IMR-90 (cell line): Measurements from ENCODE around the gene CEBPG. TPM values are rescaled to one million over a fixed set of nuclear protein-coding genes. Genes with fewer than 3 reads are reported as not detected.

Experiments
- ATAC-seq: fragments of 200-7000 bp; cut with Tn5 transposase; 2 replicates; pipeline ENCODE4 v1.9.1; 2020; ENCODE audit warnings: low read depth, mild to moderate bottlenecking, moderate library complexity
- BruUV-seq: library from RNA; stranded (reverse); fragments of 400-500 nt; replicated peaks from 2 replicates; lab custom pipeline; 2021; lab: Mats Ljungman, UMichigan
- CTCF ChIA-PET: fragments of 300-600 bp; formaldehyde crosslinking; extraction: SDS; loops from one replicate; lab custom pipeline; 2021; ENCODE audit warnings: antibody characterized with exemption; lab: Yijun Ruan, JAX
- POLR2A ChIA-PET: fragments of 300-600 bp; sonication (Branson Sonifier 250); formaldehyde crosslinking; loops from one replicate; lab custom pipeline; 2022; ENCODE audit warnings: antibody characterized with exemption; ENCODE audit not compliant: unreplicated experiment; lab: Charles Lee
- DNase-seq: peaks from one replicate; pipeline ENCODE4 v3.0.0; 2013
- H2AFZ ChIP-seq: replicated peaks from 2 replicates; pipeline ENCODE3; 2013; ENCODE audit warnings: low read length, mild to moderate bottlenecking; ENCODE audit not compliant: poor library complexity
- H2AK5ac ChIP-seq: 2 replicates; pipeline ENCODE4 v1.6.1; 2013; ENCODE audit warnings: low read depth, low read length, inconsistent platforms
- H2AK9ac ChIP-seq: replicated peaks from 2 replicates; pipeline ENCODE3; 2013; ENCODE audit warnings: mild to moderate bottlenecking, low read depth, low read length, moderate library complexity; ENCODE audit not compliant: poor library complexity
- H2BK120ac ChIP-seq: 2 replicates; pipeline ENCODE4 v1.6.1; 2013; ENCODE audit warnings: low read depth, low read length, inconsistent platforms
- H2BK15ac ChIP-seq: 3 replicates; pipeline ENCODE4 v1.6.1; 2013; ENCODE audit warnings: low read depth, low read length, inconsistent platforms
- H2BK20ac ChIP-seq: 2 replicates; pipeline ENCODE4 v1.6.1; 2013; ENCODE audit warnings: low read depth, mild to moderate bottlenecking, inconsistent platforms, low read length, moderate library complexity
- H2BK5ac ChIP-seq: 2 replicates; pipeline ENCODE4 v1.6.1; 2013; ENCODE audit warnings: mild to moderate bottlenecking, low read depth, low read length, inconsistent platforms; ENCODE audit not compliant: poor library complexity, severe bottlenecking
- H3K14ac ChIP-seq: replicated peaks from 2 replicates; pipeline ENCODE4 v1.6.1; 2013; ENCODE audit warnings: low read depth, low read length, inconsistent platforms
- H3K18ac ChIP-seq: 2 replicates; pipeline ENCODE4 v1.6.1; 2013; ENCODE audit warnings: low read depth, low read length, control low read depth
- H3K23ac ChIP-seq: 2 replicates; pipeline ENCODE4 v1.6.1; 2013; ENCODE audit warnings: low read depth, low read length, inconsistent platforms
- H3K27ac ChIP-seq: 2 replicates; pipeline ENCODE4 v1.5.1; 2013; ENCODE audit warnings: mild to moderate bottlenecking, control low read depth, low read length; ENCODE audit not compliant: insufficient read depth
- H3K27me3 ChIP-seq: 2 replicates; pipeline ENCODE4 v1.6.1; 2013; ENCODE audit warnings: low read length; ENCODE audit not compliant: control insufficient read depth, insufficient read depth
- H3K36me3 ChIP-seq: 2 replicates; pipeline ENCODE4 v1.6.1; 2013; ENCODE audit warnings: low read length, mixed read lengths; ENCODE audit not compliant: control insufficient read depth, insufficient read depth
- H3K4ac ChIP-seq: 2 replicates; pipeline ENCODE4 v1.6.1; 2013; ENCODE audit warnings: low read depth, low read length, inconsistent platforms
- H3K4me1 ChIP-seq: 2 replicates; pipeline ENCODE4 v1.6.1; 2013; ENCODE audit warnings: low read length, mixed read lengths; ENCODE audit not compliant: control insufficient read depth, insufficient read depth
- H3K4me2 ChIP-seq: 2 replicates; pipeline ENCODE4 v1.6.1; 2013; ENCODE audit warnings: low read depth, mild to moderate bottlenecking, control low read depth, low read length, moderate library complexity
- H3K4me3 ChIP-seq: 2 replicates; pipeline ENCODE4 v1.5.1; 2013; ENCODE audit warnings: low read depth, mild to moderate bottlenecking, control low read depth, low read length, moderate library complexity; ENCODE audit not compliant: insufficient read depth
- H3K56ac ChIP-seq: 2 replicates; pipeline ENCODE4 v1.6.1; 2013; ENCODE audit warnings: low read length, inconsistent platforms; ENCODE audit not compliant: insufficient read depth; ENCODE audit errors: extremely low read depth
- H3K79me1 ChIP-seq, 2 experiments: 2 replicates each; pipeline ENCODE4 v1.6.1; 2013; ENCODE audit warnings: low read length in 2 of 2, inconsistent platforms in 1 of 2, low read depth in 1 of 2
- H3K9ac ChIP-seq: 2 replicates; pipeline ENCODE4 v1.6.1; 2013; ENCODE audit warnings: low read depth, low read length, control low read depth
- H3K9me1 ChIP-seq: 2 replicates; pipeline ENCODE4 v1.6.1; 2013; ENCODE audit warnings: low read length, inconsistent platforms; ENCODE audit not compliant: insufficient read depth
- H3K9me3 ChIP-seq: 2 replicates; pipeline ENCODE4 v1.6.1; 2013; ENCODE audit warnings: low read length; ENCODE audit not compliant: control insufficient read depth, insufficient read depth
- H4K20me1 ChIP-seq: 2 replicates; pipeline ENCODE4 v1.6.1; 2013; ENCODE audit warnings: low read length, inconsistent platforms; ENCODE audit not compliant: insufficient read depth
- H4K5ac ChIP-seq: 2 replicates; pipeline ENCODE4 v1.6.1; 2013; ENCODE audit warnings: mild to moderate bottlenecking, low read depth, low read length, control low read depth
- H4K8ac ChIP-seq, 2 experiments: 2 replicates each; pipeline ENCODE4 v1.6.1; 2013; ENCODE audit warnings: low read depth in 2 of 2, low read length in 2 of 2, control low read depth in 1 of 2, inconsistent platforms in 1 of 2
- H4K91ac ChIP-seq: 2 replicates; pipeline ENCODE4 v1.6.1; 2013; ENCODE audit warnings: low read depth, low read length, inconsistent platforms; ENCODE audit not compliant: insufficient read depth
- BHLHE40 ChIP-seq: fragments of 150-350 bp; IDR thresholded peaks from 2 replicates; pipeline ENCODE4 v1.6.1; 2016; ENCODE audit warnings: mild to moderate bottlenecking, low read depth, low read length
- CEBPB ChIP-seq: IDR thresholded peaks from 2 replicates; pipeline ENCODE4 v1.6.1; 2012; ENCODE audit warnings: low read depth, low read length, improper control_type of control experiment
- CTCF ChIP-seq: conservative IDR thresholded peaks from 2 replicates; pipeline ENCODE4 v1.5.1; 2012; ENCODE audit warnings: mild to moderate bottlenecking, low read depth, low read length, improper control_type of control experiment
- FOS ChIP-seq: fragments of 150-350 bp; IDR thresholded peaks from 2 replicates; pipeline ENCODE4 v1.6.1; 2016; ENCODE audit warnings: low read depth, low read length
- MAFK ChIP-seq: IDR thresholded peaks from 2 replicates; pipeline ENCODE4 v1.6.1; 2012; ENCODE audit warnings: low read depth, low read length, improper control_type of control experiment
- MAZ ChIP-seq: IDR thresholded peaks from 2 replicates; pipeline ENCODE4 v1.6.1; 2012; ENCODE audit warnings: low read depth, mild to moderate bottlenecking, low read length, improper control_type of control experiment, moderate library complexity, borderline replicate concordance
- MXI1 ChIP-seq: IDR thresholded peaks from 2 replicates; pipeline ENCODE4 v1.6.1; 2012; ENCODE audit warnings: low read depth, mild to moderate bottlenecking, low read length, moderate library complexity, borderline replicate concordance
- NFE2L2 ChIP-seq: fragments of 150-350 bp; IDR thresholded peaks from 2 replicates; pipeline ENCODE4 v1.6.1; 2016; ENCODE audit warnings: low read depth, mild to moderate bottlenecking, low read length
- POLR2A ChIP-seq: IDR thresholded peaks from 2 replicates; pipeline ENCODE4 v1.6.1; 2012; ENCODE audit warnings: mild to moderate bottlenecking, low read depth, low read length
- RAD21 ChIP-seq: IDR thresholded peaks from 2 replicates; pipeline ENCODE4 v1.6.1; 2012; ENCODE audit warnings: low read length, improper control_type of control experiment
- RFX5 ChIP-seq: IDR thresholded peaks from 2 replicates; pipeline ENCODE4 v1.8.0; 2012; ENCODE audit warnings: low read depth, mild to moderate bottlenecking, low read length, moderate library complexity
- SMC3 ChIP-seq: fragments of 150-350 bp; IDR thresholded peaks from 2 replicates; pipeline ENCODE4 v1.6.1; 2016; ENCODE audit warnings: low read depth, mild to moderate bottlenecking, antibody characterized with exemption, low read length, moderate library complexity
- WGBS, 2 experiments: methylation state at CpG; one replicate each; pipeline versions ENCODE4 v1.1.5 to v1.1.7; 2013; ENCODE audit warnings: missing lambda C conversion rate in 2 of 2; ENCODE audit not compliant: insufficient read length in 1 of 2; ENCODE audit errors: extremely low coverage in 2 of 2; 5-methylcytosine and 5-hydroxymethylcytosine counted together
- dilution Hi-C: fragments of 300-500 bp; cut with HindIII; formaldehyde crosslinking; loops from one replicate; pipeline ENCODE4 v1.14.3; 2018; ENCODE audit warnings: low sequenced_read_pairs; ENCODE audit not compliant: unreplicated experiment
- in situ Hi-C: fragments of 300-500 bp; cut with MboI; formaldehyde crosslinking; loops from 3 replicates; pipeline ENCODE4 v1.14.3; 2019; ENCODE audit warnings: low sequenced_read_pairs, inconsistent platforms, mixed read lengths
- intact Hi-C: fragments of 100-400 bp; cut with micrococcal nuclease; formaldehyde crosslinking; loops from 2 replicates; pipeline ENCODE4 v1.10.0; 2022
- polyA plus RNA-seq, 3 experiments: library from polyadenylated mRNA; depleted of rRNA; stranded (reverse); fragments of >200 nt; gene quantifications; 2 replicates each; pipeline ENCODE4 v1.2.3, GENCODE V29; 2012; ENCODE audit warnings: low replicate concordance in 1 of 3
- total RNA-seq: library from RNA; depleted of rRNA; stranded (reverse); fragments of >200 nt; gene quantifications from 2 replicates; pipeline ENCODE4 v1.2.3, GENCODE V29; 2012
- TF ChIP-seq, protein P1 (sequence below): fragments of 150-350 bp; IDR thresholded peaks from 2 replicates; pipeline ENCODE4 v1.6.1; 2016; ENCODE audit warnings: low read depth, mild to moderate bottlenecking, low read length, moderate library complexity, borderline replicate concordance
- TF ChIP-seq, protein P2 (sequence below): fragments of 150-350 bp; IDR thresholded peaks from 2 replicates; pipeline ENCODE4 v1.6.1; 2017; ENCODE audit warnings: mild to moderate bottlenecking, antibody characterized with exemption, low read length, low read depth

Gene CEBPG
- total and polyA plus RNA-seq, 2 of the 4 experiments (the other 2 are of a cell fraction): 9.2 to 14.3 TPM

DNA sequence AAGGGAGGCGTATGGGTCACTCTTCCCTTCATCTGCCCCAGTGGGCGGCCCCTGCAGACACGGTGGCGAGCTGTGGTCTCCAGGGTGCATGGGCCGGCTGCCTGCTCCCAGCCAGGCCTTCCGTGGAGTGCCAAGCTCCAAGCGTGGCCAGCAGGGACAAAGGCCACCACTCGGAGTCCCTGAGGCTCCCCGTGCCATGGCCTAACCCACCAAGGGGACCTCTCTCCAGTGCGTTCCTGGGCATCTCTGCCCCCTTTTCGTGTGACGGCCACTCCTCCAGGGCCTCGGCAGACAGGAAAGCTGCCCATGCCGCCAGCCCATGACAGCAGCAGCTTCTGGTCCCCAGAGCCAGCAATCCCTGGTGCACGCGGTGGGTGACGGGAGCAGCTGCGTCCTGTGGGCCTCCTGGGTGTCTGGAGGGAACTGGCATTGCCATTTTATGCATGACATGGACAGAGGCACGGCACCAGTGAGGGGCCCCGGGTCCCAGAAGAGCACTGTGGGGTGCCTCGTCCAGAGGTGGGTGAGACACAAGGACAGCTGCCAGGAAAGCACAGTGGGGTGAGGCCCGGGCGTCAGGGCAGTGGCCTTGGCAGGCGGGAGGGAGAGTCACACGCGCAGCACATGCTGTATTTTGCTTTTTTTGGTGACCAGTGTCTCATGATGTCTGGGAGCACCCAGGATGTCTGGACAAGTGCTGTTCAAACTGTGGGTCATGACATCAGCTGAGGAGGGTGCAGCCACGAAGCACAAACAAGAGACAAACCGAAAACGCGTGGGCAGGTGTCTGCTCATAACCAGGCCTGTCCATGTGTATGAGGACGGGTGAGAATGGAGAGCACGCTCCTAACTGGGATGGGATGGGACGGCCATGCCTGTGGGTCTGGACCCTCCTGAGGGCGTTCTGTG lies 32.3 kb downstream of the CEBPG start:
- Histone ChIP-seq H3K27me3 (no peaks in the 10 kb centered on the region), H3K9ac (no peak overlapping the region), H4K5ac (no peak overlapping the region), H2BK5ac (no peak overlapping the region), H4K91ac (no peak overlapping the region), H2AFZ (no peak overlapping the region), H3K4me1 (no peaks in the 10 kb centered on the region), H3K4me3 (no peak overlapping the region), H4K8ac (no peak overlapping the region), H3K9me3 (no peaks in the 10 kb centered on the region), H3K18ac (no peak overlapping the region), H4K20me1 (no peaks in the 10 kb centered on the region; the same call in 1 of the 2 replicates), H3K4ac (no peak overlapping the region), H2AK9ac (no peak overlapping the region), H2BK15ac (no peak overlapping the region), H3K36me3 (no peaks in the 10 kb centered on the region), H3K23ac (no peak overlapping the region), H3K4me2 (no peak overlapping the region), H2AK5ac (no peak overlapping the region), H2BK20ac (no peak overlapping the region), H3K14ac (no peak overlapping the region), H2BK120ac (no peak overlapping the region), H3K79me1 (no peaks in the 10 kb centered on the region), H3K56ac (no peak overlapping the region), H3K9me1 (no peaks in the 10 kb centered on the region), H3K27ac (no peak overlapping the region)
- 84% methylated on average over 12 of the region's 34 CpGs; no CpG with 5 or more reads in 1 of the 2 experiments for WGBS, 2 experiments
- ATAC-seq: no peak
- no TSS peak for BruUV-seq
- in situ Hi-C loops (loop anchor here (5.0 kb wide), 1 partner anchor 169 kb away; no protein-coding TSS in a partner anchor), intact Hi-C loops (loop anchor here (1.0 kb wide), 1 partner anchor 165 kb away; no protein-coding TSS in a partner anchor), dilution Hi-C loops (no loop called here)
- ChIA-PET CTCF (interaction anchor here (0.6 to 1.6 kb wide), 5 partner anchors 10 to 191 kb away, joined by 3 to 6 read pairs (median 3); no protein-coding TSS in a partner anchor), POLR2A (no interaction called here)
- DNase-seq: no peak
- TF ChIP-seq MXI1: no peak
- TF ChIP-seq, protein P1, sequence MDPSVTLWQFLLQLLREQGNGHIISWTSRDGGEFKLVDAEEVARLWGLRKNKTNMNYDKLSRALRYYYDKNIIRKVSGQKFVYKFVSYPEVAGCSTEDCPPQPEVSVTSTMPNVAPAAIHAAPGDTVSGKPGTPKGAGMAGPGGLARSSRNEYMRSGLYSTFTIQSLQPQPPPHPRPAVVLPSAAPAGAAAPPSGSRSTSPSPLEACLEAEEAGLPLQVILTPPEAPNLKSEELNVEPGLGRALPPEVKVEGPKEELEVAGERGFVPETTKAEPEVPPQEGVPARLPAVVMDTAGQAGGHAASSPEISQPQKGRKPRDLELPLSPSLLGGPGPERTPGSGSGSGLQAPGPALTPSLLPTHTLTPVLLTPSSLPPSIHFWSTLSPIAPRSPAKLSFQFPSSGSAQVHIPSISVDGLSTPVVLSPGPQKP: no peak
- no peak for TF ChIP-seq CTCF
- TF ChIP-seq FOS: no peak
- no peak for TF ChIP-seq NFE2L2
- TF ChIP-seq CEBPB: no peak
- no peak for TF ChIP-seq BHLHE40
- no peak for TF ChIP-seq RAD21
- TF ChIP-seq SMC3: no peak
- no peak for TF ChIP-seq POLR2A
- no peak for TF ChIP-seq MAZ
- TF ChIP-seq RFX5: no peak
- TF ChIP-seq, protein P2, sequence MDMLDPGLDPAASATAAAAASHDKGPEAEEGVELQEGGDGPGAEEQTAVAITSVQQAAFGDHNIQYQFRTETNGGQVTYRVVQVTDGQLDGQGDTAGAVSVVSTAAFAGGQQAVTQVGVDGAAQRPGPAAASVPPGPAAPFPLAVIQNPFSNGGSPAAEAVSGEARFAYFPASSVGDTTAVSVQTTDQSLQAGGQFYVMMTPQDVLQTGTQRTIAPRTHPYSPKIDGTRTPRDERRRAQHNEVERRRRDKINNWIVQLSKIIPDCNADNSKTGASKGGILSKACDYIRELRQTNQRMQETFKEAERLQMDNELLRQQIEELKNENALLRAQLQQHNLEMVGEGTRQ: no peak
- TF ChIP-seq MAFK: no peak
